Measurements from ENCODE around the gene RERG.

RERG gene, protein sequence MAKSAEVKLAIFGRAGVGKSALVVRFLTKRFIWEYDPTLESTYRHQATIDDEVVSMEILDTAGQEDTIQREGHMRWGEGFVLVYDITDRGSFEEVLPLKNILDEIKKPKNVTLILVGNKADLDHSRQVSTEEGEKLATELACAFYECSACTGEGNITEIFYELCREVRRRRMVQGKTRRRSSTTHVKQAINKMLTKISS

DNA sequence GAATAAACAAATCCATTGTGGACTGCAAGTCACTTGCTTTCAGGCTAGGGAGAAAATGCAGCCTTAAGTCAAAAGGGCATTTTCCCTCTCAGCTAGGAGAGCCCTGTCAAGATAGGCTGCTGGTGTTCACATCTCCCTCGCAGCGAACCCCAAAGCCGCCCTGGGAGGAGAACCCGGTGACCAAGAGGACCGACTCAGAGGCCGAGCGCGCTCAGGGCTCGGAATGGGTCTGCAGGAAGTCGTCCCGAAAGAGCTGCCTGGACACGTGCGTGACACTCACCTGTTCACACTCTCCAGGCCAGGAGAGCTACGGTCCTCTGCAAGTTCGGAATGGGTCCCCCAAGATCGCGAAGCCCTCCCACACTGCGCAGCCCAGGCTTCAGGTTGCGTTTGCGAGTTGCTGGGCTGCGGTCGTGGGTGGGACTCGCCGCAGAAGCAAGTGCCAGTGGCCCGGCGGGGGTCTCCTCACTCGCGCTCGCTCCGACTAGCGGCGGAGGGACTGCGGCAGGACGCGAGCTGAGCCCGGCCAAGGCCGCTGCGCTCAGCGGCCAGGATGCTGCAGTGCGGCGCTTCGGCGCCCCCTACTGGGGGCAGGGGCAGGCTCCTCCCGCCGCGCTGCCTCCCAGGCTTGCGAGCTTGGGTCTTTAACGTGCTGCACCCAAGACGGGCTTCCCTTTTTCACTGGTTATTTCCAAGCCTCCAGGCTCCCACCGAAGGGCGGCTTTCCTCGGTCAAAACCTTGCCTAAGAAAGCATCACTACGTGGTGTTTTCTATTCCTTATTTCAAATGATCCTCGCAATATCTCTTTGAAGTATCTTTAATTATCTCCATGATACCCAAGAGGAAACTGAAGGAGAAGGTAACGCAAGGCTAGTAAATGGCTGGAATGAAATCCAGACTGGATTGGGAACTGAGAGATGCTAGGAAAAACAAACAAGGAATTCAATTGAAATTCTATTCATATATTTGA lies at the start of gene RERG:
Gene RERG (minus strand): TSS at position 503 of the 971 bp plus-strand sequence. CDS start 3,928 bp downstream, outside the sequence.
- H3K4me3 ChIP-seq (ENCODE audit: low read depth, low read length): peak within 1 kb of the TSS; percentile 53
- no peak for DNase-seq (ENCODE audit: low read depth, low spot score)
- TF ChIP-seq, protein P1, sequence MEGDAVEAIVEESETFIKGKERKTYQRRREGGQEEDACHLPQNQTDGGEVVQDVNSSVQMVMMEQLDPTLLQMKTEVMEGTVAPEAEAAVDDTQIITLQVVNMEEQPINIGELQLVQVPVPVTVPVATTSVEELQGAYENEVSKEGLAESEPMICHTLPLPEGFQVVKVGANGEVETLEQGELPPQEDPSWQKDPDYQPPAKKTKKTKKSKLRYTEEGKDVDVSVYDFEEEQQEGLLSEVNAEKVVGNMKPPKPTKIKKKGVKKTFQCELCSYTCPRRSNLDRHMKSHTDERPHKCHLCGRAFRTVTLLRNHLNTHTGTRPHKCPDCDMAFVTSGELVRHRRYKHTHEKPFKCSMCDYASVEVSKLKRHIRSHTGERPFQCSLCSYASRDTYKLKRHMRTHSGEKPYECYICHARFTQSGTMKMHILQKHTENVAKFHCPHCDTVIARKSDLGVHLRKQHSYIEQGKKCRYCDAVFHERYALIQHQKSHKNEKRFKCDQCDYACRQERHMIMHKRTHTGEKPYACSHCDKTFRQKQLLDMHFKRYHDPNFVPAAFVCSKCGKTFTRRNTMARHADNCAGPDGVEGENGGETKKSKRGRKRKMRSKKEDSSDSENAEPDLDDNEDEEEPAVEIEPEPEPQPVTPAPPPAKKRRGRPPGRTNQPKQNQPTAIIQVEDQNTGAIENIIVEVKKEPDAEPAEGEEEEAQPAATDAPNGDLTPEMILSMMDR (IDR thresholded peaks at IDR 0.05; ENCODE audit: insufficient read depth, low read length, missing control alignments): peak; percentile 93
- ChIA-PET CTCF (interaction anchor here (0.6 to 5.2 kb wide), 57 partner anchors 8 to 590 kb away, joined by 3 to 52 read pairs (median 4); partner anchors contain the start of genes ART4, C12orf60 and WBP11), POLR2A (no interaction called here)

DNA sequence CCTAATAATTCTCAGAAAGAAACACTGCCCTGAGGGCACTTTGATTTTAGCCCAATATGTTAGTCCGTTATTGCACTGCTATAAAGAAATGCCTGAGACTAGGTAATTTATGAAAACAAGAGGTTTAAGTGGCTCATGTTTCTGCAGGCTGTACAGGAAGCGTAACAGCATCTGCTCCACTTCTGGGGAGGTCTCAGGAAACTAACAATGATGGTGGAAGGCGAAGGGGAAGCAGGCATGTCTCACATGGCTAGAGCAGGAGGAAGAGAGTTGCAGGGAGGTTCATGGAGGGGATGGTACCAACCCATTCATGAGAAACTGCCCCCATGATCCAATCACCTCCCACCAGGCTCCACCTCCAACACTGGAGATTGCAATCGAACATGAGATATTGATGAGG lies 49.4 kb upstream of the RERG start:
- TF ChIP-seq, protein P1 (IDR thresholded peaks at IDR 0.05; ENCODE audit: insufficient read depth, low read length, missing control alignments): no peak
- DNase-seq (ENCODE audit: low read depth, low spot score): no peak
- ChIA-PET POLR2A (no interaction called here), CTCF (interaction anchor here (1.1 to 2.0 kb wide), 8 partner anchors 8 to 257 kb away, joined by 3 to 18 read pairs (median 6); no protein-coding TSS in a partner anchor)
- H3K4me3 ChIP-seq (ENCODE audit: low read depth, low read length): no peak overlapping the region

DNA sequence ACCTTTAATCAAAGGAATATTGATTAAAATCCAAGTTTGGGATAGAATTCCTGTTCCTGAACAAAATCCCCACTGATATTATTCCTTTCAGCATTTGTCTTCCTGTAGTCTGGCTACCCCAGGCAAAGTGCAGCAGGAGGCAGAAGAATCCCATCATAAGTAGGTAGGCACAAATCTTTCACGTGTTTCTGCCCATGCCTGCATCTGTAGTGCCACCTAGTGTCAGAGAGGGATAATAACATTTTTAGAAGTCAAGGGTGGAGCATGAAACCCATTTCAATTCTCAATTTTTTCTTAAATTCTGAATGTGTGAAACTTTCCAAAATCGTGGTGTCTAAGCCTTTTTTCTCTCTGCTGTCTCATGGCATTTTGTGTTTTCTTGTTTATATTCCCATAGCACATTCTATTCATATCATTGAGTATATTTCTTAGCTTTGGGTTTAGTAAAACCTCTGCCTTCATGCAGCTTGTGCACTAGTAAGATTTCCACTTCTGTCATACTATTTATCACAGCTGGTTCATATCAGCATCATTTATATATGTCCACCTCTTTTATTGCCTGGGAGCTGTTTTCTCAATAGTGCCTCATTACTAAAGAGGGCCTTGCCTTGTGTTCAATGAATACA lies 47.8 kb upstream of the RERG start:
- ChIA-PET POLR2A (no interaction called here), CTCF (interaction anchor here (0.7 to 2.0 kb wide), 13 partner anchors 9 to 639 kb away, joined by 3 to 18 read pairs (median 5); partner anchors contain the start of gene RERG)
- H3K4me3 ChIP-seq (ENCODE audit: low read depth, low read length): no peak overlapping the region
- no peak for DNase-seq (ENCODE audit: low read depth, low spot score)
- TF ChIP-seq, protein P1 (IDR thresholded peaks at IDR 0.05; ENCODE audit: insufficient read depth, low read length, missing control alignments): peak; percentile 82

DNA sequence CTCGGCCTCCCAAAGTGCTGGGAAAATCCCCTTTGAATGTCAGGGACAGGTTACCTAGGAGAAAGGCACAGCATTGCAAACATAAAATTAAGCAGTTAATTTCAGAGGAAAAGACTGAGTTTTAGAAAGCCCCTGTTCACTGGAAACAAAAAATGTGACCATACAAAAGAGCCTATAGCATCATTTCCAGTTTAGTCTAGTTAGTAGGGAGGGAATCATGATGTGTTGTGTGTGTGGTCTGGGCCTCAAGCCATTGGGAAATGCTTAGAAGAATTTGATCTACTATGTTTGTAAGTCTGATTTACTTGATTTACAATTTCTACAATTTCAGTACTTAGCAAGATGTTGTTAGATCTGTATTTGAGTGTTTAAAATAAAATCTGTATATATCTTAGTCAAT lies 47.1 kb upstream of the RERG start:
- POLR2A ChIA-PET: no interaction called here
- CTCF ChIA-PET: interaction anchor here (0.8 to 2.2 kb wide), 2 partner anchors 84 to 255 kb away, joined by 3 to 7 read pairs; no protein-coding TSS in a partner anchor
- TF ChIP-seq, protein P1 (IDR thresholded peaks at IDR 0.05; ENCODE audit: insufficient read depth, low read length, missing control alignments): no peak

DNA sequence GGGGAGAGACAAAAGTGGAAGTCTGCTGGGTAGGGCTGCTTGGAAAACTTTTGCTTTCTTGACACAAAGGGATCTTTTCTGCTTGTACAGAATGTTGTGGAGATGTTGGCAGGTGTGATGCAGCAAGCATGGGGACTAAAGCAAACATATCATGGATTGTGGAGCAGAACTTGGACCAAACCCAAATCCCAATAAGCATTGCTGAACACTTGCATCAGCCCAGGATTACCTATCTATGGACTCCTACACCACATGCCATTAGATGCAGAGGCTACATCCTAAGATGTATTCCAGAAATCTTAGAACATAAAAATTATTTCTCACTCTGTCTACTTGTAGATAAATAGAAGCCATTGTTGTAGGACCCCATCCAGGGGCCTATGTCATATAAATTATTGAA lies 44.7 kb upstream of the RERG start:
- no peak overlapping the region for H3K4me3 ChIP-seq (ENCODE audit: low read depth, low read length)
- TF ChIP-seq, protein P1 (IDR thresholded peaks at IDR 0.05; ENCODE audit: insufficient read depth, low read length, missing control alignments): no peak
- DNase-seq (ENCODE audit: low read depth, low spot score): no peak
- POLR2A ChIA-PET: no interaction called here
- CTCF ChIA-PET: interaction anchor here (1.7 to 2.2 kb wide), 2 partner anchors 10 to 258 kb away, joined by 7 to 10 read pairs; no protein-coding TSS in a partner anchor

More for the DNA sequence above, 47.1 kb upstream of the RERG start:
- no peak overlapping the region for H3K4me3 ChIP-seq (ENCODE audit: low read depth, low read length)
- no peak for DNase-seq (ENCODE audit: low read depth, low spot score)

Data from AG04449 (cell line).